Ishikawa (cell line): ENCODE measurements around the gene CPNE6.

Experiments
- CEBPB ChIP-seq: IDR thresholded peaks from 2 replicates; pipeline ENCODE4 v1.6.1; 2012
- EP300 ChIP-seq: IDR thresholded peaks from 2 replicates; pipeline ENCODE4 v1.6.1; 2012; ENCODE audit warnings: borderline replicate concordance
- MAX ChIP-seq: IDR thresholded peaks from 2 replicates; pipeline ENCODE4 v1.6.1; 2012
- NFIC ChIP-seq: IDR thresholded peaks from 2 replicates; pipeline ENCODE4 v1.6.1; 2012
- RAD21 ChIP-seq: IDR thresholded peaks from 2 replicates; pipeline ENCODE4 v1.6.1; 2012; ENCODE audit warnings: low read depth
- REST ChIP-seq: IDR thresholded peaks from 2 replicates; pipeline ENCODE4 v1.6.1; 2012; ENCODE audit warnings: low read depth, mild to moderate bottlenecking
- TAF1 ChIP-seq: IDR thresholded peaks from 2 replicates; pipeline ENCODE4 v1.6.1; 2012; ENCODE audit warnings: low read depth, mild to moderate bottlenecking
- TCF12 ChIP-seq: IDR thresholded peaks from 2 replicates; pipeline ENCODE4 v1.6.1; 2012; ENCODE audit warnings: low read depth

GRCh38 chr14:24062216-24062980 is 9.0 kb upstream of the CPNE6 start:
- no peak for TF ChIP-seq TAF1
- no peak for TF ChIP-seq TCF12
- TF ChIP-seq RAD21: no peak
- no peak for TF ChIP-seq REST
- TF ChIP-seq EP300: no peak
- TF ChIP-seq MAX: no peak
- TF ChIP-seq CEBPB: no peak
- no peak for TF ChIP-seq NFIC
